Lung (tissue), 12 donors: Measurements from ENCODE around the gene EIF3F. TPM values are rescaled to one million over a fixed set of nuclear protein-coding genes. Genes with fewer than 3 reads are reported as not detected.

Source experiments
- ATAC-seq: fragments of 200-7000 bp; cut with Tn5 transposase; one replicate; pipeline ENCODE4 v1.9.1; 2020; ENCODE audit warnings: moderate number of reproducible peaks; ENCODE audit not compliant: insufficient read depth, low FRiP score
- DNase-seq, 3 donors: peaks; one replicate each; pipeline ENCODE4 v3.0.0-alpha.2; 2013 to 2017
- H3K27ac ChIP-seq, 2 donors: one replicate each; pipeline ENCODE4 v1.5.1; 2013; ENCODE audit warnings: mild to moderate bottlenecking in 2 of 2, moderate library complexity in 2 of 2, control low read depth in 1 of 2, inconsistent platforms in 1 of 2, low read depth in 1 of 2, low read length in 1 of 2
- H3K27me3 ChIP-seq, 3 donors: one replicate each; pipeline ENCODE4 v1.5.1; 2013; ENCODE audit warnings: low read length in 2 of 3; ENCODE audit not compliant: control insufficient read depth in 3 of 3, insufficient read depth in 3 of 3
- H3K36me3 ChIP-seq, 4 donors: one replicate each; pipeline ENCODE4 v1.5.1; 2013; ENCODE audit warnings: low read length in 4 of 4, mild to moderate bottlenecking in 1 of 4, moderate library complexity in 1 of 4; ENCODE audit not compliant: control insufficient read depth in 4 of 4, insufficient read depth in 4 of 4
- H3K4me1 ChIP-seq, 5 donors: one replicate each; pipeline ENCODE4 v1.5.1; 2013; ENCODE audit warnings: low read length in 5 of 5, mild to moderate bottlenecking in 2 of 5, moderate library complexity in 1 of 5; ENCODE audit not compliant: control insufficient read depth in 5 of 5, insufficient read depth in 5 of 5
- H3K4me3 ChIP-seq: one replicate; pipeline ENCODE4 v1.5.1; 2013; ENCODE audit warnings: mild to moderate bottlenecking, control low read depth, moderate library complexity
- H3K9ac ChIP-seq, 2 donors: one replicate each; pipeline ENCODE4 v1.5.1; 2013; ENCODE audit warnings: low read length in 2 of 2, control low read depth in 1 of 2; ENCODE audit not compliant: insufficient read depth in 1 of 2
- H3K9me3 ChIP-seq, 4 donors: one replicate each; pipeline ENCODE4 v1.5.1; 2013; ENCODE audit warnings: low read length in 3 of 4, mild to moderate bottlenecking in 1 of 4, moderate library complexity in 1 of 4; ENCODE audit not compliant: control insufficient read depth in 4 of 4, insufficient read depth in 3 of 4
- CTCF ChIP-seq: IDR thresholded peaks from 2 replicates; pipeline ENCODE4 v1.5.1; 2012; ENCODE audit warnings: mild to moderate bottlenecking; ENCODE audit errors: control extremely low read depth, extremely low read depth
- WGBS, 2 donors: extraction: QIAGEN DNeasy Blood & Tissue Kit; methylation state at CpG; one replicate each; pipeline ENCODE4 v1.1.7; 2013; 5-methylcytosine and 5-hydroxymethylcytosine counted together
- polyA plus RNA-seq, 2 donors: library from polyadenylated mRNA; stranded (reverse); fragments of 200-250 nt; gene quantifications; one replicate each; pipeline ENCODE4 v1.2.1, GENCODE V29; 2013
- total RNA-seq, 2 donors: library from RNA; depleted of rRNA in 1 of 2; stranded (reverse); fragments of >200 nt in 1 of 2; gene quantifications; one replicate each; pipeline ENCODE4 v1.2.1, GENCODE V29; 2014 to 2021
- donor health status: control.
- donor health status: control.
- donor health status: Bipolar disorder and iron deficiency.
- donor health status: healthy.
- donor health status: DM: yes; HTN: yes; CAD: no.

The EIF3F gene
- total and polyA plus RNA-seq, 4 donors: 166 to 471 (median 234) TPM

GRCh38 chr11:7964873-7965272 is 22.3 kb upstream of the EIF3F start:
- no peak for DNase-seq
- H3K9me3 ChIP-seq: no peaks in the 10 kb centered on the region
- H3K27me3 ChIP-seq: no peaks in the 10 kb centered on the region
- H3K4me1 ChIP-seq: no peaks in the 10 kb centered on the region
- no peak for TF ChIP-seq CTCF
- H3K9ac ChIP-seq: no peak overlapping the region
- no peak overlapping the region for H3K27ac ChIP-seq
- no peak overlapping the region for H3K4me3 ChIP-seq
- no peaks in the 10 kb centered on the region for H3K36me3 ChIP-seq
- ATAC-seq: no peak

- DNase-seq: no peak
- Histone ChIP-seq H3K9me3 (no peaks in the 10 kb centered on the region), H3K36me3 (no peaks in the 10 kb centered on the region), H3K27ac (no peak within 1 kb of the TSS), H3K27me3 (no peaks in the 10 kb centered on the region), H3K4me1 (no peaks in the 10 kb centered on the region), H3K9ac (no peak within 1 kb of the TSS), H3K4me3 (no peak within 1 kb of the TSS)
- WGBS, 2 donors: 84 to 96% methylated on average over 1 of the region's 1 CpG
- no peak for TF ChIP-seq CTCF
- no peak for ATAC-seq
These were observed 21.8 kb upstream of the EIF3F start, which contains the start of gene NLRP10 for GRCh38 chr11:7965386-7965785. TSS of gene NLRP10 (minus strand) at chr11:7965447. CDS start at chr11:7963495, 1,952 bp downstream.

GRCh38 chr11:7967097-7967496 is 20.0 kb upstream of the EIF3F start:
- WGBS, 2 donors: 73 to 83% methylated on average over 1 of the region's 1 CpG
- Histone ChIP-seq H3K27ac (no peak overlapping the region), H3K27me3 (no peaks in the 10 kb centered on the region), H3K36me3 (no peaks in the 10 kb centered on the region), H3K9me3 (no peaks in the 10 kb centered on the region), H3K4me3 (no peak overlapping the region), H3K4me1 (no peaks in the 10 kb centered on the region), H3K9ac (no peak overlapping the region)
- TF ChIP-seq CTCF: no peak
- DNase-seq: no peak
- ATAC-seq: no peak

- no peak for TF ChIP-seq CTCF
- no peak for ATAC-seq
- H3K27ac ChIP-seq: no peak overlapping the region
These were observed 19.3 kb upstream of the EIF3F start for GRCh38 chr11:7967826-7968225.

More at GRCh38 chr11:7967826-7968225, 19.3 kb upstream of the EIF3F start:
- DNase-seq: no peak
- Histone ChIP-seq H3K9me3 (no peaks in the 10 kb centered on the region), H3K27me3 (no peaks in the 10 kb centered on the region), H3K9ac (no peak overlapping the region), H3K4me1 (no peaks in the 10 kb centered on the region), H3K36me3 (no peaks in the 10 kb centered on the region), H3K4me3 (no peak overlapping the region)
